Cardiac septum (tissue), 1 donor: ENCODE data around the gene DUSP5. TPM values are rescaled to one million over a fixed set of nuclear protein-coding genes. Genes with fewer than 3 reads are reported as not detected.

ENCODE experiments used
- DNase-seq: peaks from one replicate; pipeline ENCODE4 v3.0.0-alpha.2; 2020; ENCODE audit warnings: low spot score
- intact Hi-C: fragments of 100-400 bp; cut with DNase I; formaldehyde crosslinking; loops from one replicate; pipeline ENCODE4 v1.14.0; 2022
- total RNA-seq: library from RNA; stranded (reverse); fragmentation: NEBNext Ultra II Directional; extraction: Animal tissue kit (Norgen Biotek cat#: 25700); gene quantifications from one replicate; pipeline ENCODE4 v1.2.1, GENCODE V29; 2021
- donor health status: DM: no; HTN: no; CAD: no.

Gene DUSP5
- total RNA-seq, 1 donor from 2014 or later: 29.4 TPM

DNA sequence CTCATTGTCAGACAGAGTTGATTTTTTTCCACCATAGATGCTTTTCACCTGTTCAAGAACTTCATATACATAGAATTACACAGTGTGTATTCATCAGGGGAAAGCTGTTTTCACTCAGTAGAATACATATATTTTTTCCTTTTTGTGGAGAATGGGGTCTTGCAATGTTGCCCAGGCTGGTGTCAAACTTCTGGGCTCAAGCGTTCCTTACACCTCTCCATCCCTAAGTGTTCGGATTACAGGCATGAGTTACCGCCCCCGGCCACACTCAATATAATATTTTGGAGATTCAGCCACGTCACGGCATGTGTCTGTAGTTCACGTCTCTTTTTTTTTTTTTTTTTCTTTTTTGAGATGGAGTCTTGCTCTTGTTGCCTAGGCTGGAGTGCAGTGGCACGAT lies 62.3 kb downstream of the DUSP5 start:
- intact Hi-C loops: no loop called here
- no peak for DNase-seq

Other genes starting within 250 kb of the DUSP5 start
- gene SMNDC1, start 193.0 kb upstream of the DUSP5 start, total RNA-seq: 25.8 TPM
- gene SMC3, start 69.8 kb downstream of the DUSP5 start, total RNA-seq: 21.3 TPM
- gene RBM20, start 146.4 kb downstream of the DUSP5 start, total RNA-seq: 105 TPM